ENCODE measurements around the gene USP47.

Gene USP47

GRCh38 chr11:11866203-11866602, 24.4 kb downstream of the USP47 start:
- DNase-seq = no peak

GRCh38 chr11:11867720-11868119, 25.9 kb downstream of the USP47 start:
- DNase-seq = no peak

- DNase-seq = no peak
Observed at GRCh38 chr11:11871991-11872401, 30.2 kb downstream of the USP47 start.

GRCh38 chr11:11876458-11876857, 34.7 kb downstream of the USP47 start:
- DNase-seq = no peak

GRCh38 chr11:11880179-11880578, 38.4 kb downstream of the USP47 start:
- DNase-seq = no peak

- no peak for DNase-seq
Observed at GRCh38 chr11:11882539-11882938, 40.8 kb downstream of the USP47 start.

- no peak for DNase-seq
Observed at GRCh38 chr11:11884351-11884750, 42.6 kb downstream of the USP47 start.

GRCh38 chr11:11884774-11885481, 43.2 kb downstream of the USP47 start:
- no peak for DNase-seq

DNA sequence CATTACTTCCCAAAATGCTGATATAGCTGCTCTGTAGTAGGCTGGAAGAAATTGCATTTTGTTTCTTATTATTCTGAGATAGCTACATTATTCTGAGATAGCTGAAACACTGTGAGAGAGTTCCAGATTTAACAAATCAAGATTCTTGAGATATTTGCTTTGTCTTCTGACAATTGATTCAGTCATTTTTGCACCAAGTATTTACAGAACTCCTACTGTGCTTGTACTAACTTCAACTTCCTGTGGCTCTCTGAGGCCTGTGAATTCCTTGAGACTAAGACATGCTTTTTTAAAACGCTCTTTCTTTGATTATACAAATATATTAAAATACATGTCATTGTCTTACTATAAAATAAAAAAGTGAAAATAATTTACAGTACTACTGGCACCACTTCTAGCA, 52.7 kb downstream of the USP47 start:
- no peak for DNase-seq

DNA sequence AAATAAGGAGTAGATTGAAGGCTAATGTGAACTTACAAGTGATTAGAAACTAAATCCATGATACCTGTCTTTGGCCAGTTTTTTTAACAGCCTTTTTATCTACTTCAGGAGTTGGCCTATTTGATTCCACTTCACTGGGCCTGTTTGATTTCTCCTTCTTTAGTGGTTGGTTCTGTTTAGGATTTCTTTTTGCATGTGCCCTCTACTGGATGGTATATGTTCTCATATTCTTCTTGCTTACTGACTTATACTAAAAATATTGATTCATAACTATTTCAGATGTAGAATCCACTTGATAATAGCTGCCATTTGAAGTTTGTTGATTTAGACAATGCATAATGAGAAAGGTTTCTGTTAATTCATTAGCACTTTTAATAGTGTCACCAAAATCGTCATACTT, 53.9 kb downstream of the USP47 start:
- DNase-seq = no peak

DNA sequence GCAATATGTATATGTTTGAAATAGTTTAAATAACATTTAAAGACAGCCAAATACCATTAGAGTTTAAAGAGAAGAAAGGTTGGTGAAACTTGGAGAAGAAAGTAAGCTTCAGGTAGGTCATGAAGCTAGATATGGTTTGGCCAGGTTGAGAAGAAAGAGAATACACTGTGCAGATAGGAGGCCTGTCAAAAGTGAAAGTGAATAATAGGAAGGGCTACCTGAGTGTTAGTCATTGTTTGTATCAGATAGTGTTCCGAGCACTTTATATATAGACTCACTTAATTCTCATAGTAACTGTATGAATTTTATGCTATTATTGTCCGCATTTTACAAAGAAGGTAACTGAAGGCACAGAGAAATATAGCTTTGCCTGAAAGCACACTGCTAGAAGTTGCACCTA, 56.9 kb downstream of the USP47 start:
- DNase-seq = no peak

- no peak for DNase-seq
Observed at GRCh38 chr11:11899401-11899800, 57.6 kb downstream of the USP47 start.

DNA sequence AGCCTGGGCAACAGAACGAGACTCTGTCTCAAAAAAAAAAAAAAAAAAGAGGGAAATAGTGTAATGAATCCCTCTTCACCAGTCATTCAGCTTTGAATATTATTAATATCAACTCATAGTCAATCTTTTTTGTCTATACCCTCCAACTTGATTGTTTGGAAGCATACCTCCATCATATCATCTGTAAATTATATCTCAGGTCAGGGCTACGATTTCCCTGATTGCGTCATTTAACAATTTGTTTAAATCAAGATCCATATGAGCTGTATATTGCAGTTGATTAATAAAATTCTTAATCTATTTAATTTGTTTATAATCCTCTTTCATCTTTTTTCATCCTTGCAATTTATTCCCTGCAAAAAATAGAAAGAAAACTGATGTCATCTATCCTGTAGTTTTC, 60.2 kb downstream of the USP47 start:
- no peak for DNase-seq

DNA sequence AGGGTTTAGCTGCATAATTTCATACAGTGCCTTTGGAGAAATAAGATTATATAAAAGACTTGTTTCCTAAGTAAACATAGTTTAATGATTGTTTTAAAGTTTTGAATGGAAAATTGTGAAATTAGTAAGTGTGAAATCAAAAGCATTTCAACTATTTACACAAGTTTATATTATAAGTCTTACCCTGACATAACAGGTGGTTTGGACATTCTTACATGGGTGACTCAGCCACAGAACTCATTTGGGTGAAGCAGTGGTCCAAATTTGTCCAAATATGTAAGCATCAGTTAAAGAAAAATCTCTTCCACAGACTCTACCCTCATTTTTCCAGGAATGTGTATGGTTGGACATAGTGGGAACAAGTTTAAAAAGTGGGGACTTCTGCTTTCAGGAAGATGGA, 68.0 kb downstream of the USP47 start:
- no peak for DNase-seq

DNA sequence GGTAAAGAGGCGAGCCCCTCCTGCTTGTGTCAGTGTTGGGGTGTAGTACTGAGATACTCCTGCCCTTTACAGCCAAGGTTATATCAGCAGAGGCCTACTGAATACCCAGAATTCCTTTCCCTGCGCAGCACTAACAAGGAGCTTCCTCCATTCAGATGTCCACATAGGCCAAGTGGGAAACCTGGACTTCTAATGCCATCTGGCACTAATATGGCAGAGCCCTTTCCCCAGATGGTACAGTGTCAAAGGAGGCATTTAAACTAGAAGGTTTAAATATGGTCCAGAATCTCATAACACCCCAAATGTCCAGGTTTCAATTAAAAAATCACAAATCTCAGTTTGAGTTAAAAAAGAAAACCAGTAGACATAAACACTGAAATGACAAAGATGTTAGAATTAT, 68.8 kb downstream of the USP47 start:
- DNase-seq = no peak

- DNase-seq = no peak
Observed at GRCh38 chr11:11913395-11913794, 71.6 kb downstream of the USP47 start.

DNA sequence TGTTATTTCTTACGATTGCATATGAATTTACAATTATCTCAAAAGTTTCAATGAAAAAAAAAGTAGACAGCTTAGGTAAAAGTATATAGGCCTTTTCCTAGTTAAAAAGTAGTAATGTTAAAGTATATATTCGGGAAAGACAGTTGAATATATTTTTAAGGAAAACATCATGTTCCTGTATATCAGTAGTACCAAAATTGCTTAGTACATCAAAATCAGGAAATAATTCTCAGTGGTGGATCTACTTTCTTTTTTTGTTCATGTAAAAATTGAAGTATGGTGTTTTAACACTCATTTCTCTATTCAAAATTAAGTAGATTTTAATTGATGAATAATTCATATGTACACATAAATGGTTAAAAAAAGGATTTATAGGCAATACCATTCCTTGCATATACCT, 73.9 kb downstream of the USP47 start:
- DNase-seq = no peak

- no peak for DNase-seq
Observed at GRCh38 chr11:11916981-11917399, 75.2 kb downstream of the USP47 start.

DNA sequence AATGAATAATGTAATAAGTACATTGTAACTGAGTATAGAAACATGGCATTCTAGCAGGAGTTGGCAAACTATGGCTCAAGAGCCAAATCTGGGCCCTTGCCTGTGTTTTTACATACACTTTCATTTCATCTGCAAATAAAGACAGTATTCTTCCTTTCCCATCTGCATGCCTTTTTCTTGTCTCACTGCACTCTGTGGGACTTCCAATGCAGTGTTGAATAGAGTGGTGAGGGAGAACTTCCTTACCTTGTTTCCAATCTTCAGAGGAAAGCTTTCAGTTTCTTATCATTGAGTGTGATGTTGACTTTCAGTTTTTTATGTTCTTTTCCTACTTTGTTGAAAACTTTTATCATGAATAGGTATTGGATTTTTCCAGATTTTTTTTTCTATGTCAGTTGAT, 82.1 kb downstream of the USP47 start:
- DNase-seq = no peak

- DNase-seq = no peak
Observed at GRCh38 chr11:11929920-11930319, 88.1 kb downstream of the USP47 start.

DNA sequence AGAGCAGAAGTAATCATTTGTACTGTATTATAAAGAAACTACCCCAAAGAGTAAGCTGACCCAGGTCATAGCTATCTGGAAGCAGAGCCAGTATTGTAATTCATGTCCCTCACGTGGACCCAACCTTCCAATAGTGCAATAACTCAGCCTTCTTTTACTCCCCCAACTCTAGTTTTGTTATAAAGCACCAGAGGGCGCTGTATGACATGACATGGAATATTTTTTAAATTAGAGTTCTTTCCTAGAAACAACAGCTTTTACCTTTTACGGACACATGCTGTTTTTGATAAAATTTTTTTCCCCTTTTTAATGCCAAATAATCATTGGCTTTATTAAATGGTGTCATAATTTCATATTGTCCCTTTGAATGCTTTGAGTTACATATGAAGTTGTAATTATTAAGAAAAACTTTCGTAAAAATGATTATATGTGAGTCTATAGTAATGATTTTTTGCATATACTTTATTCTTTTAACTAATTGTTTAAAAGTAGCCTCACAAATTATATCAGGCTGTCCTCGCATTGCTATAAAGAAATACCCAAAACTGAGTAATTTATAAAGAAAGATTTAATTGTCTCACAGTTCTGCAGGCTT, 89.8 kb downstream of the USP47 start:
- no peak for DNase-seq

DNA sequence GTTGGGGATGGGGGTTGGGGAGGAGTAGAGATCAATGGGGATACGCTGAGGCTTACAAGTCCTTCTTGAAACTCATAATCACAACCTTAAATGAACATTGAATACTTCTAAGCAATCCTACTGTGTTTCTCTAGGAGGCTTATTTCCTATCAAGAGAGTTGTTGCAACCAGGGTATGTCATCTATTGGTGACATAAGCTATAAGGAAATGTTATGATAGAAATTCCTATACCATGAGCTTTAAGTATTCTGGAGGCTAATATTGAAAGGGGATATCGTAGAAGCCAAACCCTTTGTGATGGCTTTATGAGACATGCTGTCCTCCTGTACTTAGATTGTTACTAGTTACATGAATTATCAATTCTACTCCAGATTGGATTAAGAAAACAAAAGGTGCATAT, 93.8 kb downstream of the USP47 start:
- DNase-seq = no peak

DNA sequence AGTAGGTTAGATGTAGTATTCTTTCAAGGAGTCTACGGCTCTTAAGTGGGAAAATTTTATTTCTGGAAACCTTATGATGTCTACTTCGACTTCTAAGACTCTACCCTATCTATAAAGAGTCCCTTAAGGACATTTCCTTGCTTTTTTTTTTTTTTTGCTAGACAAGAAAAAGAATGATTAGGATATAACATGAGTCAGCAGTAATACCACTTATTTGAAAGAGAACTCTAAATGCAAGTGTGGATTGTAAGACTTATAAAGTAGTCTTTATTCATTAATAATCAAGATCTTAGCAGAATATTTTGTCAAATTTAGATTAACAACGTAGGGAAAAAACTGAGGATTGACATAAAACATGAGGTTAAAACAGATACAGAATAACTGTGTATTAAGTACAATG, 95.7 kb downstream of the USP47 start:
- no peak for DNase-seq

DNA sequence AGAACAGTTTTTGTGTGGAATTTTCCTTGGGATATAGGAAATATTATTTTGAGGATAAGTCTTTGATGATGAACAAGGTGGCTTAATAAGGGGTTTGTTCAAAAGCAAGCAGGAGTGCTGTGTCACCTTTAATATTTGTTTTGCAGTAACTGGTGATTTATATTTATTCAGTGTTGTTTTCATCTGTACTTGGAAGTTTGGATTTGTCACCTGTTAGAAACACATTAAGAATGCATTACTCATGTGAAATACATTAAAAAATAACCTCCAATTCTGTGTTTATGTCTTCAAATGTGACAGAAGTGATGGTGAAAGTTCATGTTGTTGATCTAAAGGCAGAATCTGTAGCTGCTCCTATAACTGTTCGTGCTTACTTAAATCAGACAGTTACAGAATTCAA, 96.2 kb downstream of the USP47 start:
- no peak for DNase-seq

DNA sequence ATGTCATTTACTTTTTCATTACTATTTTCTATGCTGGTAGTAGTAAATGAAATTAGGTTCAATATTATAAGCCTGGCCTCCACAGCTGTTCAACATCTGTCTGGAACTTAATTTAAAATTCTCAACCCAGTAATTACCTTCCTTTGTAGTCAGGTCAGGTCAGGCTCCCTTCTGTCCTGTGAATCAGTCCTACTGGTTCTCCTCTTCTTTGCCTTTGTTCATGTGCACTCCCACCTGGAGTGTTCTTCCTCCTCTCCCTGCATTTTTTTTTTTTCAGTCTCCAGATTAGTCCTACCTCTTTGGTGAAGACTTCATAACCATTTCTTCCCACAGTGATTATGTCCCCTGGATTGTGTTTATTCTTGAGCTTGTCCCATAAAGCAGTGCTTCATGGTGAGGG, 98.8 kb downstream of the USP47 start:
- no peak for DNase-seq

Measured in SHP77 (cell line).